Measurements from ENCODE around the gene TNFRSF25.
A peak's percentile ranks its signal among the peaks of the same experiment; 100 is the strongest.
"Not testable (repeated sequence)": the region's sequence is repeated elsewhere in the genome, so short reads cannot be mapped to it uniquely, and the experiment has no call there.

TNFRSF25 gene

DNA sequence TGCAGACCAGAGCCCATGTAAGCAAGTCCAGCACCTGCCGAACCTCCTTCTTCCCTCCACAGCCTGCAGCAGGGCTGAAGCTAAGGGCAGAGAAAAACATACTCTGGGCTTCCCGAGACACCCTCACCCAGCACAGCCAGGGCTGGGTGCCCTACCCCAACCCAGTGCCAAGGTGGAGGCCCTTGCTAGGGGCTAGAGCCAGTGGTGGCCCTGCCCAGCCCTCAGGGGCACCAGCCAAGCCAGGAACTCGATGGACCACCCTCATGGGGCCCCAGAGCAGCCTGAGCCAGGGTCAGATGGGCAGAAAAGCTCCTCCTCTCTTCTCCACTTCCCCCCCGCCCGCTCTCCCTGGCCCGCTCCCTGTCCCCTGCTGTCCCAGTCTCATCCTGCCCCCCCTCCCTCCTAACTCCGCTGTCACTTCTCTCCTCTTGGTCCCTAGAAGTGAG, 15.9 kb downstream of the TNFRSF25 start:
- no peak for DNase-seq

DNA sequence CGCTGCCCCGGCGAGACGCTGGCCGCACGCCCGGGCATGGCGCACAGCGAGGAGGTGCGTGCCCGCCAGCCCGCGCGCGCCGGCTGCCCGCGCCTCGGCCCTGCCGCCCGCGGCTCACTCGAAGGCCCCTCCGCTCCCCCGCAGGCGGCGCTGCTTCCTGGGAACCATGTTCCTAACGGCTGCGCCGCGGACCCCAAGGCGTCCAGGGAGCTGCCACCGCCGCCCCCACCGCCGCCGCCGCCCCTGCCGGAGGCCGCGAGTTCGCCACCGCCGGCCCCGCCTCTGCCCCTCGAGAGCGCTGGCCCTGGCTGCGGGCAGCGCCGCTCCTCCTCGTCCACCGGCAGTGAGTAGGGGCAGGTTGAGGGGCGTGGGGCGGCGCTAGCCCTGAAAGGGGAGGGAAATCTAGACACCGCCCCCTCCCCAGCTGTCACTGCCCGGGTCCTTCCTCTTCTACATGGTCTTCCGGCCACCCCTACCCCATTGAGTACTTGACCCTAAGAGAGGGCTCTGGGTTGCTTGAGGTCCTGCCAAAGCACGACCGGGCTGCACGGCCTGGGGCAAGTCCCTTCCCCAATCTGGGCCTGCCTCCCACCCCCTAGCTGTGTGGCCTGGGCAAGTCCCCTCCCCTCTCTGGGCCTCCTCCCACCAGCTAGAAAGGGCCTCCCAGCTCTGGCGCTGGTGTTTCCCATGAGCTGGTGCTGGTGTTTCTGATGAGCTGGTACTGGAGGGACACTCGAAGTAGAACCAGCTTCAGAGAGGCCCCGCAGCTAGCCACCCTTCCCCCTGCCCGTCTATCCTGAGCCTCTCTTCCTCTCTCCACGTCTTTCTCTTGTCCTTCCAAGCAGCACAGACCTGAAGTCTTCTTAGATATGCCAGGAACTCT, 17.0 kb downstream of the TNFRSF25 start:
- DNase-seq = no peak

DNA sequence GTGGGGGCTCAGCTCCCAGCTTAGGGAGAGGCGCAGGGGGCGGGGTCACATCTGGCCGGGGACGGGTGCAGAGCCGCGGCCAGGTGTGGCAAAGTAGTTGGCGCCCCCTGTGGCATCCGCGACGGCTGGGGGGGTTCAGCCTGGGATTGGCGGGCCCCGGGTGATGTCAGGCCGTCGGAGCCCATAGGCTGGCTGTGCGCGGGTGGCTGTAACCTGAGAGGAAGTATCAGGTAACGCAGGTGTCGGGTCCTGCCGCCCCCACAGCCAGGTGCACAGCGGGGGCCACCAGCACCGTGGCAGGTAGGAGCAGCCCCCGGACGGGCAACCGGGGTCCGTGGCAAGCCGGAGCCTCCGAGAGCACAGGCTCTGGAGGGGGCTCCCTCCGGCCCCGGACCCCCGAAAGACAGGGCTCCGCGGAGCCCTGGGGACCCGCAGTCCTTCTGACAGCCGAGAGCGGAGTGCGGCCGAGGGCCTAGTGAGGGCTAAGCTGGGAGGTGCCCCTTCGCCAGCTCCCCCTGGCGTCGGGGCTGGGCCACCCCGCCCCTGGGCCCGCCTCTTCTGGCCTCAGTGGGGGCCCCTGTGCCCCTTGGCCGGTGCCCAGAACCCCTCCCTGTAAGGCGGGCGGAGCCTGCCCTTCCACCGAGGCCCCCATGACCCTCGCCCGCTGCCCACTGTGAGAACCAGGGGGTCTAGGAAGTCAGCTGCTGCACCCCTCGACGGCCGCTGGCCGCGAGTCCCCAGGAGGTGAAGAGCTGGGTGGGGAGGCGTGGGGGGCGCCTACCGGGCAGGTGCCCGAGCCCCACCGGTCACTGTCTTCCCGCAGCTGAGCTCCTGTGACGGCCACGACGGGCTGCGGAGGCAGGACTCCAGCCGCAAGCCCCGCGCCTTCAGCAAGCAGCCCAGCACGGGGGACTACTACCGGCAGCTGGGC, 17.9 kb downstream of the TNFRSF25 start:
- no peak for DNase-seq

DNA sequence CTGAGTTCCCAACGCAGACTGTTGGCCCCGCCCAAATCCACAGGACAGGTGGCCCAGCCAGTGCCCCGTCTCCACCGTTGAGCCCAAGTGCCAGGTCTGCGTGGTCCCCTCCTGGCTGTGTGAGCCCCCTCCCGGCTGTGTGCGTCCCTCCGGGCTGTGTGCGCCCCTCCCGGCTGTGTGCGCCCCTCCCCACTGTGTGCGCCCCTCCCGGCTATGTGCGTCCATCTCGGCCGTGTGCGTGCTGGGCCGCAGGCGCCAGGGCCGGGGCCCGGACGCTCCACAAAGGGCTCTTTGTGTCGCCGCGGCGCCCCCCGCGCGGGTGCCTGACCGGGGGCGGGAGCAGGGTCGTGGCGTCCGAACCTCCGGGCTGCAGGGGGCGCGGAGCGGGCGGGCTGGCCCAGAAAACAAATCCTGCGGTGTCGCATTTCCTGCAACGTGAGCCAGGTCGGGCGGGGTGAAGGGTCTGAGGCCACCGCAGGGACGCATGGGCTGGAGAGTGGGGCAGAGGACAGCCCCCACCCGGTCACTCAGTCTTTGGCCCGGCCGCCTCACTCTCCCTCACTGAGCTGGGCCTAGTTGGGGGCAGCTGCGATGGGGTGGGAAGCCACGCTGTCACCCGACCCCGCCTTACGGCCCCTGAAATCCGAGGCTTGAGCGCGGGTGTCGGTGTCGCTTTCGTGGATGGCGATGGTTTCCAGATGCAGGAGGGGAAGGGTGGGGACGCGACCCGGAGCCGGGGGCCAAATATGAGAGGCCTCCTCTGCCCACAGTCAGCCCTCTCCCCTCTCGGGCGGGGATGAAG, 18.8 kb downstream of the TNFRSF25 start:
- DNase-seq = no peak

DNA sequence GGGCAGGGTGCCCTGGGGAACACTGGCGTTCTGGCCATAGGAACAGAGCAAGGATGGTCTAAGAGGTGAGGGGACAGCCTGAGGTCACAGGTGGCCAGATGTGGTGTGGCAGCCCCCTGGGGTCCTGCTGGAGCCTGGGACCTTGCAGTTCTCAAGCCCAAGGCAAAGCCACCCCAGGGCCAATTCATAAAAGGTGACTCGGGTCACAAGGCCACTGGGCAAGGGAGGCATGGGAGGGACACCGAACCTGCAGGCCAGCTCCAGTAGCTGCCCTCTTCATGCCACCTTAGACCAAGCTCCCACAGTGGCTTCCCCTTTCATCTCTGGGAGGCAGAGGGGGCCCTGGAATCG, 19.3 kb downstream of the TNFRSF25 start:
- DNase-seq = no peak

DNA sequence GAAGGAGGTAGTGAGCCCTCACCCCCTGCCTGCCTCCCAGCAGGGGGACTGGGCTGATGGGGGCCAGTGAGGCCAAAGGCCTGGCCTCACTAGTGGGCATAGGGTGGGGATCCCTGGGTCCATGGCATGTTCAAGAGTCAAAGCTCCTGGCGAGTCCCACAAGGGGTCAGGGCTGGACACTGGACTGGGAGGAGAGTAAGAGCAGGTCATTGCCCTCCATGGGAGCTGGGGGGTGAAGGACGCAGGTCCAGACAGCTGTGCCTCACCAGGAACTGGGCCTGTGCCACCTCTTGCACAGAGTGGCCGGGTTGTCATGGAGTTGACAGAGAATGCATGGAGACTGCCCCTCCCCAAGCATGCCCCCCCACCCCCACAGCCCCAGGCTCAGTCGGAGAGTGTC, 20.0 kb downstream of the TNFRSF25 start:
- DNase-seq = not testable (repeated sequence)

DNA sequence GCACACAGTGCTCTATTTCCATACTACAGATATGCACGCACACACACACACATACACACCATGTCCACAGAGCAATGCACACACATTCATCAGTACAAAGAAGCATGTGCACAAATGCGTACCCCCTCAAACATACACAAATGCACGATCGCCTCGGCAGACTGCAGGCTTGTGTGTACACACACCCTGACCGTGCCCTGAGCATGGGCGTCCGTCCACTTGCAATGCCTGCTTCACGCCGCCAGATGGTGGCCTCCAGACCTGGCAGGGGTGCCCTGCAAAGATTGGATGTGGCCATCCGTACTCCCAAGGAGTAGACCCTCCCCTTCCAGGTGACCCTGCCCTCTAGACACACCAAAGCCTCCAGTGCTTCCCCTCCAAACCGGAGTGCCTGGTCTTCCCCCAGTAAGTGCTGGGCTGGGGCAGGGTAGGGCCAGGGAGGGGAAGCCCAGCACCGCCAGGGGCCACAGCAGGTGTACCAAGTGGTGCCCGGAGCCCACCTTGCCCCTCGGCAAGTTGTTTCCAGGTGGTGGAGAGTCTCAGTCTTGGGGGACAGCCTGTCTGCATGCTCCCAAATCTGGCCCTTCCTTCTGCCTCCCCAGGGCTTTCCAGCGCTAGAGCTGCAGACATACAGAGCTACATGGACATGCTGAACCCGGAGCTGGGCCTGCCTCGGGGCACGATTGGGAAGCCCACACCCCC, 20.8 kb downstream of the TNFRSF25 start:
- no peak for DNase-seq

DNA sequence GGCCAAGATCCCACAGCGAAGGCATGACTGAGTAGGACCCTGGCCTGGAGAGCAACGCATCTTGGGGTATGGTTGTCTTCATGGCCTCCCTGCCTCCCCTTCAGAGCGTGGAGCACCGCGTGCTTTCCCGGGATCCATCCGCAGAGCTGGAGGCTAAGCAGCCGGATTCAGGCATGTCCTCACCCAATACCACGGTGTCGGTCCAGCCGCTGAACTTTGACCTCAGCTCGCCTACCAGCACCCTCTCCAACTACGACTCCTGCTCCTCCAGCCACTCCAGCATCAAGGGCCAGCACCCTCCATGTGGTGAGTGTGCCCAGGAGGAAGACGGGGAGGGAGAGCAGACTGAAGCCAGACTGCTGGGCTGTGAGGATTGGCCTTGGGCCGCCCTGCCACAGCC, 21.6 kb downstream of the TNFRSF25 start:
- DNase-seq = no peak

DNA sequence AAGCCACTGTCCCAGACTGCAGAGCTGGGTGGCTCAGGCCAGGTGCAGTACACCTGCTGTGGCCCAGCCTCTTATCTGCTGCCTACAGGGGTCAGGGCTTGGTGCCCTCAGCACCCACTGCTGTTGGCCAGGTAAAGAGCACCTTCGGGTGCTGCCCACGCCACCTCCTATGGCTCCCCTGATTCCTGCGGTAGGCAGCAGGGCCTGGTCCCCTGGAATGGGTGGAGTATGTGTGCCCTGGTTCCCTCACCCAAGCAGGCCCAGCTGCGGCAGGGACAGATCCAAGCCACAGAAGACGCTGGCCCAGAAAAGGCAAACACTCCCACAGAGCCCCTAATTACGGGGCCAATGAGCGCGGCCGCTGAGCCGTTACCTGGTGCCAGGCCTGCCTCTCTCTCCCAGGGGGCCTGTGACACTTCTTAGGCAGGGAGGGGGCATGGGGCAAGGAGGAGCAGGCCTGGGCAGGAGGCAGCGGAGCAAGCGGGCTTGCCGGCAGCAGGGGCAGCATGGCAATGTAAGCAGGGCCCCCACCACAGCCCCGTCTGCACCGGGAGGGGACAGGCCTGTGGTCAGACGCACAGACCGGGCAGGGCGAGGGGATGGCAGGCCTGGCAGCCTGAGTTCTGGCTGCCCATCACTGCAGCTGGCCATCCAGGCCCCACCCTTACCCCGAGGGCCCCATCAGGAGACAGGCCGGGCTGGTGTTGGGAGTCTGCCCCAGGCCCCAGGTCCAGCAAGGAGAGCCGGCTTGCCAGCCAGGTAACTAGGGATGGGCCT, 22.4 kb downstream of the TNFRSF25 start:
- no peak for DNase-seq

DNA sequence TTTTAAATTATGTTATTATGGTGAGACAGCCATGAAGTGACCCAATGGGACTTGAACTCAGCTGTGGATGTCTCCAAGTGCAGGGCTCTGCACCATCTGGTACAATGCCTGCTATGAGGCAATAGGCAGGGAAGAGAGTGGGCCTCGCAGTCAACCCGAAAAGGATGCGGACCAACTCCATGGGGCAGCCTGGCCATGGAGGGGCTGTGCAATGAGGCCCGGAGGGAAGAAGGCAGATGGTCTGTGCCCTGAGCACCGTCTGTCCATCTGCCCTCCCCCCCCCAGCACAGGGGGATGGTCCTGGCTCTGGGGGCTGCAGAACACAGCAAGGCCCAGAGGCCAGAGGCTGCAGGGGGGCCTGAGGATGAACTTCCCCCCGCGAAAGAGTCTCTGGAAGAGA, 24.4 kb downstream of the TNFRSF25 start:
- no peak for DNase-seq

DNA sequence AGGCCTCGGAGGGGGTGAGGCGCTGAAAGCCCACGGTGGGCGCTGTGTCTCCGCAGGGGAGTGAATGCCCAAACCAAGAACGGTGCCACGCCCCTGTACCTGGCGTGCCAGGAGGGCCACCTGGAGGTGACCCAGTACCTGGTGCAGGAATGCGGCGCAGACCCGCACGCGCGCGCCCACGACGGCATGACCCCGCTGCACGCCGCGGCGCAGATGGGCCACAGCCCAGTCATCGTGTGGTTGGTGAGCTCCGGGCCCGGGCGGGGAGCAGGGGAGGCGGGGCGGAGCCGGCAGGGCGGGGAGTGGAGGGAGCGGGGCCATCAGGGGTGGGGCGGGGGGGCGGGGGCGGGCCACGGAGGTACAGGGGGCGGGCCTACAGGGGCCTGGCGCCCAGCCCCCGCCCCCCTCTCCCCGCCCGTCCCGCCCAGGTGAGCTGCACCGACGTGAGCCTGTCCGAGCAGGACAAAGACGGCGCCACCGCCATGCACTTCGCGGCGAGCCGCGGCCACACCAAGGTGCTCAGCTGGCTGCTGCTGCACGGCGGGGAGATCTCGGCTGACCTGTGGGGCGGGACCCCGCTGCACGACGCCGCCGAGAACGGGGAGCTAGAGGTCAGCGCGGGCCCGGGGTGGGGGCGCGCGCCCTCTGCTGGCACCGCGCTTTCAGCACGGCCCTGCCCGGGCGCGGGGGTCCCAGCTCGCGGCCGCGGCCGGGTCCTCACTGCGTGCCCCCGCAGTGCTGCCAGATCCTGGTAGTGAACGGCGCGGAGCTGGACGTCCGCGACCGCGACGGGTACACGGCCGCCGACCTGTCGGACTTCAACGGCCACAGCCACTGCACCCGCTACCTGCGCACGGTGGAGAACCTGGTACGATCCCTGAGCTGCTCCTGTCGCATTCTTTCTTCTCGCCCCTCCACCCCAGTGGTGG, 25.5 kb downstream of the TNFRSF25 start:
- DNase-seq = peak; percentile 65

DNA sequence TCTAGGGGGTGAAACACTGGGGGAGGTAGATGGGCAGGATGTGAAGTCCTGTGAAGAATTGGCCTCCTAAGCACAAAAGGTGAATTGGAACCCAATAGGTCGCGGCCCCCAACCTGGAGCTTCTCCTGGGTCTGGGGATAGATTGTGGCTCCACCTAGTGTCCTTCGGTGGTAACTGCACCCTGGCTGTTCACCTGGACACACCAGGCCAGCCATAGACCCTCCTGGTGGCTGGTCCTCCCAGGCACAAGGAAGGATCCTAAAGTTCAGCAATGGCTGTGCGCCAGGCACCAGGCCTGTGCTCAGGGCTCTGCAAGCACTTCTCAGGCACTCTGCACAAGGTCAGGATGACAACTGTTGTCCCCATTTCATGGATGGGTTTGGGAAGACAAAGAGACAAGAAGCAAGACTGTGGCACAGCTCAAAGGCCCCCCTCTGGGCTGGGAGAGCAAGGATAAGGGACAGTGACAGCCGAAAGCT, 27.9 kb downstream of the TNFRSF25 start:
- peak; percentile 68 for DNase-seq

DNA sequence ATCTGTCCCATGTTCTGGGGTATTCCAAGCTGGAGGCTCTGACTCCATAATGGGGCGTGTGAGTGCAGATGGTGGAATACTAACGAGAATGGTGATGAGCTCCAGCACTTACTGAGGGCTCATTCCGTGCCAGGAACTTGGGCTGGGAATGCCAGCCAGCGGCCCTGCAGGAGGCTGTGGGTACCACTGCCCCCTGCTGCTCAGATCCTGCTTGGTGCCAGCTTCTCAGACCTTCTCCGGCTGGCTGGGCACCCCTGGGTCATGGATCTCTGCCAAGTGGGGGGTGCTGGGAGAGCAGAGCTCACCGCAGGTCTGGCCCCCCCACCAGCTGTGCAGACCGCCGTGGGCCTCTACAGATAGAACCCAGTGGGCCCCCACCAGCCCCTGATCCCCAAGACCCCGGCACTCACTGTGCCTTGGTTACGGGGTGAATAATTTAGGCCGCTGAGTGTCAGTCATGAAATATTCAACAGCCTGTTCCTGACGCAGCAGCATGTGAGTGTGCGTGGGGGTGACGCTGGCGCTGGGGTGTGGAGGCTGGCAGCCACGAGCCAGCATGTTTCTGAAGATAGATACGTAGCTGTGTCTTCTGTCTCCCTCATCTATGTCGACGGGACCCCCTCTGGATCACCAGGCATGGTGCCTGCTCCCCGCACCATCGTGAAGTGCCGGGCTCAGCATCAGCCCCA, 28.8 kb downstream of the TNFRSF25 start:
- not testable (repeated sequence) for DNase-seq

DNA sequence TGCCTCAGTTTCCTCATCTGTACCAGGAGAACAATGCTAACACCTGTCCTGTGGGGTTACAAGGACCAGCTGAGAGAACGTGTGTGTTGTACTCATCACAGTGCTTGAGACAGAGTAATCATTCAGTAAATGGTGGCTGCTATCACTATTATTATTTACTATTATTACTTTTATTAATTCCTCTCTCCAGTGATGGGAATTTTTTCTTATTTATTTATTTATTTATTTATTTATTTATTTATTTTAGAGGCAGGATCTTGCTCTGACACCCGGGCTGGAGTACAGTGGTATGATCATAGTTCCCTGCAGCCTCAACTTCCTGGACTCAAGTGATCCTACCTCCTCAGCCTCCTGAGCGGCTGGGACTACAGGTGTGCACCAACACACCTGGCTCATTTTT, 29.7 kb downstream of the TNFRSF25 start:
- DNase-seq = not testable (repeated sequence)

DNA sequence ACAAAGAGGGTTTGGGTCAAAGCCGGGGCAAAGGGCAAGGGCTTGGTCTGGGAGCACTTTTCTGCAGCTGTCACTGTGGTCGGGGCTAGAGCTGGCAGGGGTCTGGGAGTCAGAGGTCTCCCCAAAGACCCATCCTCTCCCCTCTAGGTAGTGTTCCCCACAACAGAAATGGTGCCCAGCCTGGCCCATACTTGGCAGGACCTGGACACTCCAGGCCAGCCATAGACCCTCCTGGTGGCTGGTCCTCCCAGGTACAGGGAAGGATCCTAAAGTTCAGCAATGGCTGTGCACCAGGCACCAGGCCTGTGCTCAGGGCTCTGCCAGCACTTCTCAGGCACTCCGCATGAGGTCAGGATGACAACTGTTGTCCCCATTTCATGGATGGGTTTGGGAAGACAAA, 30.4 kb downstream of the TNFRSF25 start:
- no peak for DNase-seq

DNA sequence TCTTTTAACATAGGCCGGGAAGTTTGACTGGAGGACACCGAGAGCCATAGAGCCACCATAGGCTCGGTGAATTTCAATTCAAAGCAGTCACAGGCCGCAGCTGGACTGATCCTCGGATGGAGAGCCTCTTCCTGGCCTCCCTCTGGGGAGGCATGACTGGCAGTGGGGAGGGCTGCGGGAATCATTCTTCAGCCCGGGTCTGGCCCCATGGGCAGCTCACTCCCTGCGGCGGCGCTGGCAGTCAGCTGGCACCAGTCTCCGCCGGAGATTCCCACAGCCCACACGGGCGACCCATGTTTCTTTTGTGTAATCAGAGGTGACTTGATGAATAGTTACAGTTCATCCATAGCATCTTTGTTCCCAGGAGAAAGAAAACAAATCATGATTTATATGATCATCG, 30.8 kb downstream of the TNFRSF25 start:
- DNase-seq = no peak

DNA sequence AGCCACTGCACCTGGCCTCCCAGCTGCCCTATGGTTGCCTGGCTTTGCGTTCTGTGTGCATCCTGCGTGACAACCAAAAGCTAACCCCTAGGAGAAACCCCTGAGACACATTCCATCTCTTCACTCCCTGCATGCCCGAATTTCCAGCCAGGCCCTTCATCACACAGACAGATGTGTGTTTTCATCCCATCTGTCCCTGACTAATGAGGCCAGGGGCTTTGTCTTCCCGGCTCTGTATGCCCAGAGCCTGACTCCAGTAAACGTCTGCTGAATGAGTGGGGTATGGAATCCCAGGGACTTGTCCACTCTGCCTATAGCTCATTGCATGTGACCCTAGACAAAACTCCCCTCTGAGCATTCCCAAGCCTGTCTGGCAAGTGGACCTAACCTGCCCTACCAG, 31.8 kb downstream of the TNFRSF25 start:
- no peak for DNase-seq

DNA sequence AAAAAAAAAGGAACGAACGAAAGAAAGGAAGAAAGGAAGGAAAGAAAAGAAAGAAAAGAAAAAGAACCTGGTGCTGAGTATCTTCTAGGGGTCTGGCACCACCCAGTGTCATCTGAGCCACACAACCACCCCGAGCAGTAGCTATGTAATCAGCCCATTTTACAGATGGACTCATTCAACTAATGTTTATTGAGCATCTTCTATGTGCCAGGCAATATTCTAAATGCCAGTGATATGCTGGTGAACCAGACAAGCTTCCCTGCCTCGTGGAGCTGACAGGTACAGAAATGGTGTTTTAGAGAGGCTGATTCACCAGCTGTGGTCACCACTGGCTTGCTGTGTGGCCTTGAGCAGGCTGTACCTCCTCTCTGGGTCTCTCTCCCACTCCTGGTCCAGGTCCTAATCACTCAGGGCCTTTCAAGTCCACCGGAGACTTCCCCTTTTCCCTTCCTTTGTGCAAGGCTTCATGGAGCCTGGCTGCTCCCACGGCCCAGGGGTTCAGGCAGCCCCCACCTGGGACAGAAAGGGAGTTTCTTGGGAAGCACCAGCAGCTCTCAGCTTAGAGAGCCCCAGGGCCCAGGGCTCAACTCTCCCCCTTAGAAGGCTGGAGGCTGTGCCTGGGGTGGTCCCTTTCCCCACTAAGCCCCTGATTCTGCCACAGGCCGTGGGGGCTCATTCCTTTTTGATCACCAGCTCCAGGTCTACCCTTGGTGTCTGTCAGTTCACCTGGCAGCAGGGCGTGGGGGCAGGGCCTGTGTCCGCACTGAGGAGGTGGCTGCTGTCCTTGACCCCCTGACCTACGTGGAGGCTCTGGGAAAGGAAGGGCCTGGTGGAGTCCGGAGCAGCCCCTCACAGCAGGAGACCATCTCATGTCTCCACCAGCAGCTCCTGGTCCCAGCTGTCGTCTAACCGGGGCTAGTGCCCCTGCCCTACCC, 34.1 kb downstream of the TNFRSF25 start:
- not testable (repeated sequence) for DNase-seq

Measured in stimulated activated CD4-positive, alpha-beta T cell treated with anti-CD3 and anti-CD28 coated beads, Interleukin-12 subunit alpha, Interleukin-12 subunit beta, amount 100 ng/mL, for 4 hours (primary cell).